GM19238 (cell line): ENCODE data around the gene APOB.

ENCODE experiments used
- DNase-seq: peaks from one replicate; pipeline ENCODE4 v3.0.0; 2011; ENCODE audit warnings: low spot score; ENCODE audit not compliant: insufficient read length

APOB gene

GRCh38 chr2:21046506-21046905, 2.6 kb upstream of the APOB start:
- no peak for DNase-seq

- DNase-seq = no peak
These were observed 960 bp upstream of the APOB start for GRCh38 chr2:21044694-21045371.

GRCh38 chr2:21042958-21043743, 722 bp downstream of the APOB start:
- DNase-seq = peak; percentile 50

- no peak for DNase-seq
These were observed 1.2 kb downstream of the APOB start for GRCh38 chr2:21042708-21042957.

GRCh38 chr2:21041943-21042707, 1.7 kb downstream of the APOB start:
- no peak for DNase-seq

- DNase-seq = no peak
These were observed 2.4 kb downstream of the APOB start for GRCh38 chr2:21041462-21041861.

GRCh38 chr2:21040468-21041377, 3.1 kb downstream of the APOB start:
- no peak for DNase-seq

GRCh38 chr2:21039979-21040467, 3.9 kb downstream of the APOB start:
- no peak for DNase-seq

GRCh38 chr2:21039080-21039556, 4.8 kb downstream of the APOB start:
- no peak for DNase-seq

GRCh38 chr2:21038403-21039073, 5.3 kb downstream of the APOB start:
- DNase-seq = no peak

- no peak for DNase-seq
These were observed 6.2 kb downstream of the APOB start for GRCh38 chr2:21037671-21038108.

GRCh38 chr2:21036708-21037670, 6.9 kb downstream of the APOB start:
- no peak for DNase-seq

- no peak for DNase-seq
These were observed 7.7 kb downstream of the APOB start for GRCh38 chr2:21035974-21036707.

- DNase-seq = no peak
These were observed 8.4 kb downstream of the APOB start for GRCh38 chr2:21035282-21035973.

- DNase-seq = no peak
These were observed 8.9 kb downstream of the APOB start for GRCh38 chr2:21034972-21035279.

- DNase-seq = no peak
These were observed 9.5 kb downstream of the APOB start for GRCh38 chr2:21034156-21034971.
